GM12864 (cell line): ENCODE results near the gene VSIG10L2.

ENCODE experiments used
- DNase-seq: peaks from one replicate; pipeline ENCODE4 v3.0.0-alpha.2; 2011; ENCODE audit warnings: low read depth
- H3K4me3 ChIP-seq: 2 replicates; pipeline ENCODE4 v1.5.1; 2011; ENCODE audit warnings: mild to moderate bottlenecking, low read depth, low read length, control low read depth
- CTCF ChIP-seq: IDR thresholded peaks from 2 replicates; pipeline ENCODE4 v1.5.1; 2011; ENCODE audit warnings: low read depth, mild to moderate bottlenecking, moderate library complexity, low read length, control low read depth, inconsistent platforms; ENCODE audit errors: missing control alignments

Gene VSIG10L2

GRCh38 chr11:125943661-125944349 is 2.0 kb upstream of the VSIG10L2 start:
- DNase-seq, result no peak
- no peak for TF ChIP-seq CTCF
- H3K4me3 ChIP-seq, result no peak overlapping the region

- TF ChIP-seq CTCF, result no peak
- no peak for DNase-seq
- H3K4me3 ChIP-seq, result no peak overlapping the region
Measured at GRCh38 chr11:125944350-125945010, 1.4 kb upstream of the VSIG10L2 start.

- no peak for DNase-seq
- TF ChIP-seq CTCF, result no peak
- no peak overlapping the region for H3K4me3 ChIP-seq
Measured at GRCh38 chr11:125945011-125945796, 640 bp upstream of the VSIG10L2 start.

GRCh38 chr11:125946712-125947418 is 1.0 kb downstream of the VSIG10L2 start:
- no peak overlapping the region for H3K4me3 ChIP-seq
- TF ChIP-seq CTCF, result no peak
- no peak for DNase-seq

- TF ChIP-seq CTCF, result no peak
- no peak for DNase-seq
- H3K4me3 ChIP-seq, result no peak overlapping the region
Measured at GRCh38 chr11:125947419-125948277, 1.8 kb downstream of the VSIG10L2 start.
